Naive thymus-derived CD8-positive, alpha-beta T cell (primary cell): ENCODE data around the gene AFMID. TPM values are rescaled to one million over a fixed set of nuclear protein-coding genes. Genes with fewer than 3 reads are reported as not detected.

Experiments
- ATAC-seq, 2 donors: fragments of 150-1000 bp; cut with Tn5 transposase in 1 of 2; sonication (Bioruptor Pico), chemical (Tn5 transposase) in 1 of 2; 1 replicate in 1 of 2; 2 replicates in 1 of 2; pipeline ENCODE4 v1.10.0; 2021; ENCODE audit warnings: mild to moderate bottlenecking in 2 of 2, moderate library complexity in 2 of 2
- POLR2A ChIA-PET: fragments of 350-600 bp; sonication (Branson Sonifier 250); formaldehyde crosslinking; loops from one replicate; lab custom pipeline; 2021; ENCODE audit warnings: antibody characterized with exemption; lab: Charles Lee
- DNase-seq, 10 donors: peaks; one replicate each; pipeline versions ENCODE4 v3.0.0 to v3.0.0-alpha.2; 2020 to 2022
- H3K27ac Mint-ChIP-seq, 10 donors: one replicate each; pipeline ENCODE4 v1.8.0; 2020 to 2022; ENCODE audit warnings: mild to moderate bottlenecking in 10 of 10, mixed read lengths in 10 of 10, moderate library complexity in 4 of 10, inconsistent platforms in 1 of 10
- H3K27me3 Mint-ChIP-seq, 5 donors: one replicate each; pipeline ENCODE4 v1.8.0; 2021 to 2022; ENCODE audit warnings: mixed read lengths in 5 of 5
- H3K36me3 Mint-ChIP-seq, 3 donors: one replicate each; pipeline ENCODE4 v1.8.0; 2020 to 2022; ENCODE audit warnings: mixed read lengths in 3 of 3, mild to moderate bottlenecking in 2 of 3, inconsistent platforms in 1 of 3
- H3K4me1 Mint-ChIP-seq, 4 donors: one replicate each; pipeline ENCODE4 v1.8.0; 2021 to 2022; ENCODE audit warnings: mixed read lengths in 4 of 4
- H3K4me3 Mint-ChIP-seq, 10 donors: one replicate each; pipeline ENCODE4 v1.8.0; 2020 to 2022; ENCODE audit warnings: mild to moderate bottlenecking in 10 of 10, mixed read lengths in 10 of 10, moderate library complexity in 6 of 10, inconsistent platforms in 1 of 10
- H3K9me3 Mint-ChIP-seq, 9 donors: one replicate each; pipeline ENCODE4 v1.8.0; 2020 to 2022; ENCODE audit warnings: mixed read lengths in 9 of 9, mild to moderate bottlenecking in 3 of 9, inconsistent platforms in 1 of 9, moderate library complexity in 1 of 9
- polyA plus RNA-seq, 3 donors: library from polyadenylated mRNA; unstranded; fragments of 300-500 nt; fragmentation: Illumina TruSeq; gene quantifications; one replicate each; pipeline ENCODE4 v1.2.3, GENCODE V29; 2021
- total RNA-seq, 8 experiments: library from RNA in 2 of 8; stranded (reverse) in 2 of 8; gene quantifications; one replicate each; pipeline ENCODE4 v1.2.3 and lab custom pipeline; 2021 to 2026

Gene AFMID
- total and polyA plus RNA-seq, 5 experiments from 2014 or later, result 0.41 to 2.4 (median 1.7) TPM

DNA sequence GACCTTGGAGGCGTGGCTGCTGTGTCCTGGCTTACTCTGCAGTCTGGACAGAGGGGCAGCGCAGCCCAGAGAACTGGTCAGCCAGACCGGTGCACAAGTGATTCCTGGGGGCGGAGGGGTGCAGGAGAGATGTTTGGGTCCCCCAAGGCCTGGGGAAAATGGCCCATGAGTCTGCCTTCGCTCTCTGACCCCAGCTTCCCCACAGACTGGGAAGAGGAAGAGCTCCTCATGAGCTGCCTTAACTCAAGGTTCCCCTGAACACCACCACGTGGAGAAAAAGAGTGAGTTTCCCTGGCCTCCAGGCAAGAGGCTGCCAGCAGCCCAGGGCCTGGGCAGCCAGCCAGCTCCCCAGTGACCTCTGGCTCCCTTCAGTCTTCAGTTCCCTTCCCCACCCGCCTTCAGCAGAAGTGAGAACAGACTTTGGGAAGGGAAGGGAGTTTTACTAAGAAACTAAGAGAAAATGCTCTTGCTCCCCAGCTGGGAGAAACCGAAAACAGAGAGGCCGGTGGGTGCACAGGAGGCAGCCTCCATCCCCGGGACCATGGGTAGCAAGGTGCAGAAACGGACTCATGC lies 42.9 kb upstream of the AFMID start:
- H3K27ac Mint-ChIP-seq, result peak overlapping the region in 8 of 10 donors; percentile 3 to 85 (median 70)
- no peak overlapping the region for H3K4me3 Mint-ChIP-seq
- H3K4me1 Mint-ChIP-seq, result peaks cover 22 to 70% (median 59%) of the 10 kb centered on the region in 4 donors

DNA sequence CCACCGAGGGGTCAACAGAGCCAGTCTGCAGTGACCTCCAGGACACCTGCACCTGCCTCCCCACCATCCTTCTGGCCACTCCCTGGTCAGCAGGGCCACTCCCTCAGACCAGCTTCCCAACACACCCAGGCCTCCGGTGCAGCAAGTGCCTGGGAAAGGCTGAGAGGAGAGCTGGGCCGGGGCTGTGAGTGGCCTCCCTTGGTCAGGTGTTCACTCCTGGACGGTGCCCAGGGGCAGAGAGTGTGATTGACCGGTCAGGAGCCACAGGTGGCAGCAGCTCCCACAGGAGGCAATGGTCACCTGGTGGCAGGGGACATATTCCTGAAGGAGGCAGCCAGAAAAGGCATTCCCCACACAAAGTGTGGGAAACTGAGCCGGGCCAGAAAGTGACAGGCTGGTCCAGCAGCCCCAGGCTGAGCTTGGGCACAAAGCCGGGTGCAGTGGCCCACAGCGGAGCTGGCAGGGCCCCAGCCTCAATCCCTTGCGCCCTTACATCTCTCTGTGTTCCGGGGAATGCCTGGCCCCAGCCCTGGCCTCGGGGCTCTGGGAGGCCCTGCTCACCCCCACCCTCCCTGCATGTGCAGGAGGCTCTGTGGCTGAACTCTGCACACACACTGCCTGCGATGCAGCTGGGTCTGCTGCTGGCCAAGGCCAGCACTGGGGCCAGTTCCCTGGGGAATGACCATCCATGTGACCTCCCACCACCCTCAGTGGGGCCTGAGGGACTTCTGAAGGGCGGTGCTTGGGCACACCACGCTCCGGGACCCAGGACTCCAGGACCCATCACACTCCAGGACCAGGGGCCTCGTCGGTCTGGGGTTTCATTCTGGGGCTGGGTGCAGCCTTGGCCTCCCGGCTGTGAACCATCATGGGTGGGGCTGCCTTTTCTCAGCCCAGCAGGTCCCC lies 42.2 kb upstream of the AFMID start:
- Mint-ChIP-seq H3K27me3 (no peaks in the 10 kb centered on the region), H3K4me1 (peaks cover 18 to 67% (median 53%) of the 10 kb centered on the region in 4 donors), H3K36me3 (peaks cover 0 to 18% (median 8%) of the 10 kb centered on the region in 3 donors), H3K9me3 (peaks cover 0 to 2% (median 0%) of the 10 kb centered on the region in 9 donors), H3K27ac (peak overlapping the region in 8 of 10 donors; percentile 15 to 85 (median 70)), H3K4me3 (no peak overlapping the region)
- DNase-seq, result no peak
- POLR2A ChIA-PET, result interaction anchor here (1.0 to 30.2 kb wide), 5 partner anchors 9 to 36 kb away, joined by 3 to 1112 read pairs (median 11); partner anchors contain the start of genes TMC6 and TMC8
- no peak for ATAC-seq

More for the DNA sequence above, 42.9 kb upstream of the AFMID start:
- POLR2A ChIA-PET, result interaction anchor here (1.0 to 30.2 kb wide), 6 partner anchors 8 to 35 kb away, joined by 3 to 1112 read pairs (median 10); partner anchors contain the start of genes TMC6 and TMC8
- Mint-ChIP-seq H3K9me3 (peaks cover 0 to 2% (median 0%) of the 10 kb centered on the region in 9 donors), H3K27me3 (no peaks in the 10 kb centered on the region), H3K36me3 (peaks cover 0 to 22% (median 8%) of the 10 kb centered on the region in 3 donors)
- DNase-seq (no peak), ATAC-seq (no peak)

DNA sequence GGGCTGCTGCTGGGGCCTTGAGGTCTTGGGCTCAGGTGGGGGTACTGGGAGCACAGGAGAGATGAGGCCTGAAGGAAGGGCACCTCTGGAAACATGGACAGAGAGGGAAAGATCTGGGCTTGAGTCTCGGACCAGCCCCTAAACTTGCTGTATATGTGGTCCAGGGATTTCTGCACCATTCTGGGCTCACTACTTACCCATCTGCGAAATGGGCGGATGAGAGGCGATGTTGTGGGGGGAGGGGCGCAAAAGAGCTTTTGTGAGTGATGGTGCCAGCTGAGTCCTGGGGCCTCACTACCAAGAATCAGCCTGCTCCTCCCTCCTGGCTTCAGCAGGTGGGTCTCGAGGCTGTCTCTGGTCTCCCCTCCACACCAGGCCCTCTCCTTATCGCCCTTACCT lies 40.7 kb upstream of the AFMID start:
- POLR2A ChIA-PET, result interaction anchor here (1.0 to 30.2 kb wide), 4 partner anchors 9 to 37 kb away, joined by 3 to 1112 read pairs (median 309); partner anchors contain the start of genes TMC6 and TMC8
- Mint-ChIP-seq H3K9me3 (no peaks in the 10 kb centered on the region), H3K4me1 (peaks cover 13 to 64% (median 43%) of the 10 kb centered on the region in 4 donors), H3K27me3 (no peaks in the 10 kb centered on the region), H3K27ac (peak overlapping the region in 2 of 10 donors; percentile 33 to 76), H3K4me3 (peak overlapping the region in 1 of 10 donors; percentile 45), H3K36me3 (peaks cover 0 to 9% (median 5%) of the 10 kb centered on the region in 3 donors)
- DNase-seq (no peak), ATAC-seq (no peak)

DNA sequence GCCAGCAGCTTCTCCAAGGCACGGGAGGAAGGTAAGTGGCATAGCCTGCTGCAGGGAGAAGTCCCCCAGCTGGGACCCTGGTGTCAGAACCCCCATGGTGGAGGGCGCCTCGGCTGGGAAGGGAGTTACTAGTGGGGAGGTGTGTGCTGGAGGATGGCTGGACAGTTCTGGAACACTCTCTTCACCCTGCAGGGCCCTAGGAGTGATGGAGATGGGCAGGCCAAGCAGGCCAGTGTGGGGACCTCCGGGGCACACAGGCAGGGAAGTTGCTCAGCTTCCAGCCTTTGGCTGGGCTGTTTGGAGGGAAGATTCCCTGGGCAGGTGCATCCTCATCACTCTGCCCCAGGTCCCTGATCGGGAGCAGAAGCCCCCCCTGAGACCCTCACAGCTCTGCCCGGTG lies 40.3 kb upstream of the AFMID start:
- no peak for ATAC-seq
- Mint-ChIP-seq H3K36me3 (peaks cover 0 to 6% (median under 1%) of the 10 kb centered on the region in 3 donors), H3K9me3 (no peaks in the 10 kb centered on the region), H3K4me1 (peaks cover 13 to 62% (median 39%) of the 10 kb centered on the region in 4 donors), H3K27me3 (no peaks in the 10 kb centered on the region), H3K4me3 (no peak overlapping the region), H3K27ac (peak overlapping the region in 1 of 10 donors; percentile 80)
- no peak for DNase-seq
- POLR2A ChIA-PET, result interaction anchor here (0.5 to 30.2 kb wide), 5 partner anchors 9 to 38 kb away, joined by 3 to 1112 read pairs (median 3); partner anchors contain the start of genes TMC6 and TMC8

DNA sequence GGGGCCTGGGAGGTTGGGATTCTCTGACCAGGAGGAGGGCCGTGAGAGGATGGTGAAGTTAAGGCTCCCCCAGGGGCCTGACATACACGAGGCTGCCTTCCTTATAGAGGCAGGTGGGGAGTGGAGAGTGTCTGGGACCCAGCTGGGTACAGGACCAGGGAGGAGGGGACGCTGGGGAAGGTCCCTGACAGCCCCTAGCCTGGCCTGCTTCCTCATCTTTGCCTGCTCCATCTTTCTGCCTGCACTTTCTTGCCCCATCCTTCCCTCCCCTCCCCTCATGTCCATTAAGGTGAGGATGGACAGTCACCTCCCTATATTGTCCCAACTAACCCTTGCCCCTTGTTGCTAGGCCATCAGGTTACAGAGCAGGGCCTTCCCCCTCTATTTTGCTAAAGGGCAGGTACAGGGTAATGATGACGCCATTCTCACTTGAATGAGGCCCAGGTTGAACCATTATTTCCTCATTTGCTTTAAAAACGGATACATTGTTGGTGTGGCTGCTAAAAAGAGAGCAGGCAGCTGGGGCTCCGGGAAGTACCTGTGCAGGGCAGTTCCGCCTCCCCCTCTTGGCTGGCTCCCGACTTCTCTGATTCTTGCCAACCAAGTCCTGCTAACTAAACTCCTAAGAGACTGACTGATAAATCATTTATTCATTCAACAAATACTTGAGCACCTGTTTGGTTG lies 39.7 kb upstream of the AFMID start:
- Mint-ChIP-seq H3K4me3 (peak overlapping the region in 1 of 10 donors; percentile 2), H3K27ac (peak overlapping the region in 7 of 10 donors; percentile 19 to 80 (median 54)), H3K36me3 (peaks cover 0 to 4% (median 0%) of the 10 kb centered on the region in 3 donors), H3K4me1 (peaks cover 13 to 56% (median 34%) of the 10 kb centered on the region in 4 donors), H3K9me3 (no peaks in the 10 kb centered on the region), H3K27me3 (no peaks in the 10 kb centered on the region)
- POLR2A ChIA-PET, result interaction anchor here (0.5 to 30.2 kb wide), 5 partner anchors 10 to 38 kb away, joined by 3 to 1112 read pairs (median 3); partner anchors contain the start of genes TMC6 and TMC8
- ATAC-seq, result peak; percentile 56 to 88
- peak in 1 of 10 donors; percentile 69 for DNase-seq

GRCh38 chr17:78148286-78149016 lies 38.7 kb upstream of the AFMID start:
- no peak for DNase-seq
- no peak for ATAC-seq
- POLR2A ChIA-PET, result interaction anchor here (0.6 to 30.2 kb wide), 4 partner anchors 23 to 538 kb away, joined by 3 to 1112 read pairs (median 312); partner anchors contain the start of genes TMC6 and TMC8
- Mint-ChIP-seq H3K27ac (peak overlapping the region in 5 of 10 donors; percentile 16 to 89 (median 44)), H3K36me3 (no peaks in the 10 kb centered on the region), H3K9me3 (no peaks in the 10 kb centered on the region), H3K4me3 (no peak overlapping the region), H3K4me1 (peaks cover 10 to 50% (median 26%) of the 10 kb centered on the region in 4 donors), H3K27me3 (no peaks in the 10 kb centered on the region)

- peaks cover 5 to 46% (median 13%) of the 10 kb centered on the region in 4 donors for H3K4me1 Mint-ChIP-seq
- no peaks in the 10 kb centered on the region for H3K36me3 Mint-ChIP-seq
- ATAC-seq (no peak), DNase-seq (no peak)
- no peak overlapping the region for H3K27ac Mint-ChIP-seq
- POLR2A ChIA-PET, result interaction anchor here (0.6 to 1.8 kb wide), 6 partner anchors 8 to 35 kb away, joined by 3 to 8 read pairs (median 4); no protein-coding TSS in a partner anchor
- H3K9me3 Mint-ChIP-seq, result no peaks in the 10 kb centered on the region
- H3K27me3 Mint-ChIP-seq, result no peaks in the 10 kb centered on the region
- no peak overlapping the region for H3K4me3 Mint-ChIP-seq
Observed at GRCh38 chr17:78151514-78152008, 35.6 kb upstream of the AFMID start.

DNA sequence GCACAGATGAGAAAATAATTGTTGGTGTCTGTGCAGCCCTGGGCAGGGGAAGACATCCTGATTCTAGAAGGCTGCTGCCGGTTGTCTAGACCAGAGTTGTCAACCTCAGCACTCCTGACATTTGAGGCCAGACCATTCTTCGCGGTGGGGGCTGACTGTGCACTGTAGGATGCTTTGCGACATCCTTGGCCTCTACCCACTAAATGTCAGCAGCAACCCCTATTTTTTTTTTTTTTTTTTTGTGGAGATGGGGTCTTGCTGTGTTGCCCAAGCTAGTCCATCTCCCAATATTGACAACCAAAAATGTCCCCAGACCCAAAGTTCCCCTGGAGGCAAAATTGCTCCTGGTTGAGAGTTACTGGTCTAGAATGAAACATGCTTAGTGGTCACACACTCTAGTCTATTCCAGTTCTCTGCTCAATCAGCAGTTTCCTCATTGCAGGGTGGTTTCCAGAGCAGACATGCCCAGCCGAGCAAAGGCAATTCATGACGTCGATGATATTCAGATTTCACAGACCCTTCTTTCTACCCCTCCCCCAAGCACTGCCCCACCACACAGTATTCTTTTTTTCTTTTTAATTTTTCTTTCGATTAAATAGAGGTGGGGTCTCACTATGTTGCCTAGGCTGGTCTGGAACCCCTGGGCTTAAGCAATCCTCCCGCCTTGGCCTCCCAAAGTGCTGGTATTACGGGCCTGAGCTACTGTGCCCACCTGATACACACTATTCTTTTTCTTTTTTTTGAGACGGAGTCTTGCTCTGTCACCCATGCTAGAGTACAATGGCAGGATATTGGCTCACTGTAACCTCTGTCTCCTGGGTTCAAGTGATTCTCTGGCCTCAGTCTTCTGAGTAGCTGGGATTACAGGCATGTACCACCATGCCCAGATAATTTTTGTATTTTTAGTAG lies 32.0 kb upstream of the AFMID start:
- Mint-ChIP-seq H3K4me1 (peaks cover 0 to 32% (median under 1%) of the 10 kb centered on the region in 4 donors), H3K27ac (peak overlapping the region in 4 of 10 donors; percentile 7 to 71 (median 51)), H3K9me3 (no peaks in the 10 kb centered on the region), H3K27me3 (no peaks in the 10 kb centered on the region), H3K36me3 (no peaks in the 10 kb centered on the region), H3K4me3 (peak overlapping the region in 1 of 10 donors; percentile 9)
- POLR2A ChIA-PET, result interaction anchor here (0.6 to 1.0 kb wide), 2 partner anchors 21 to 699 kb away, joined by 3 to 5 read pairs; no protein-coding TSS in a partner anchor
- DNase-seq (no peak), ATAC-seq (peak; percentile 35 to 65)

- no peak for ATAC-seq
- Mint-ChIP-seq H3K27ac (peak overlapping the region in 2 of 10 donors; percentile 65 to 80), H3K27me3 (no peaks in the 10 kb centered on the region), H3K4me3 (no peak overlapping the region), H3K9me3 (no peaks in the 10 kb centered on the region), H3K36me3 (no peaks in the 10 kb centered on the region), H3K4me1 (peaks cover 0 to 21% (median under 1%) of the 10 kb centered on the region in 4 donors)
- POLR2A ChIA-PET, result no interaction called here
- no peak for DNase-seq
Observed at GRCh38 chr17:78159575-78160158, 27.5 kb upstream of the AFMID start.
